ENCODE measurements around the gene CDHR3. TPM values are rescaled to one million over a fixed set of nuclear protein-coding genes. Genes with fewer than 3 reads are reported as not detected.

The CDHR3 gene
- total and polyA plus RNA-seq, 2 of the 8 experiments (the other 6 are each of a cell fraction or from before 2014, with no cell fraction given): 6.4 to 6.8 TPM

GRCh38 chr7:106059556-106059955 lies 96.5 kb downstream of the CDHR3 start:
- Histone ChIP-seq H3K27me3 (replicated peaks in 1 of 4; ENCODE audit: control insufficient read depth in 3 of 4, extremely low read depth in 1 of 4, insufficient read depth in 3 of 4, low read length in 3 of 4) (no peaks in the 10 kb centered on the region), H2BK20ac (ENCODE audit: low read length) (no peak overlapping the region), H4K91ac (replicated peaks; ENCODE audit: insufficient read length, low read length) (no peak overlapping the region), H4K8ac (ENCODE audit: extremely low read depth, insufficient read depth, low read length) (no peak overlapping the region), H2BK12ac (ENCODE audit: low read depth, low read length) (no peak overlapping the region), H3K9ac (replicated peaks in 1 of 4; ENCODE audit: extremely low read depth in 1 of 4, low read depth in 3 of 4, low read length in 3 of 4) (no peak overlapping the region), H3K23me2 (ENCODE audit: low read depth, low read length) (no peaks in the 10 kb centered on the region), H3K4me2 (ENCODE audit: insufficient read depth in 1 of 2, low read depth in 2 of 2, low read length in 2 of 2) (no peak overlapping the region), H3K79me1 (ENCODE audit: low read depth, low read length) (no peaks in the 10 kb centered on the region), H3K4ac (replicated peaks; ENCODE audit: insufficient read length, low read depth, low read length) (no peak overlapping the region), H3K14ac (ENCODE audit: insufficient read length) (no peak overlapping the region), H2BK120ac (replicated peaks; ENCODE audit: low read depth, low read length) (no peak overlapping the region), H3K79me2 (ENCODE audit: control insufficient read depth in 1 of 2, insufficient read depth in 2 of 2, low read length in 2 of 2) (no peaks in the 10 kb centered on the region), H3K36me3 (ENCODE audit: control insufficient read depth in 2 of 4, insufficient read depth in 4 of 4, low read length in 3 of 4) (no peaks in the 10 kb centered on the region), H3K56ac (replicated peaks; ENCODE audit: insufficient read length, low read depth, low read length) (no peak overlapping the region), H3K23ac (ENCODE audit: insufficient read length) (no peak overlapping the region), H2AK5ac (ENCODE audit: low read depth, low read length) (no peak overlapping the region), H4K5ac (ENCODE audit: insufficient read length, low read depth, low read length) (no peak overlapping the region), H2BK15ac (ENCODE audit: low read length) (no peak overlapping the region), H2BK5ac (ENCODE audit: low read depth, low read length) (no peak overlapping the region), H3K18ac (ENCODE audit: extremely low read depth, low read length) (no peak overlapping the region), H2AFZ (ENCODE audit: low read length) (no peak overlapping the region), H3K4me1 (replicated peaks in 1 of 4; ENCODE audit: control insufficient read depth in 3 of 4, insufficient read depth in 4 of 4, low read length in 3 of 4) (peaks cover 0 to 3% (median 2%) of the 10 kb centered on the region in 4 experiments; a peak in 3 of 7 replicates), H4K20me1 (replicated peaks in 1 of 2; ENCODE audit: control insufficient read depth in 1 of 2, insufficient read depth in 2 of 2, low read length in 2 of 2) (no peaks in the 10 kb centered on the region), H3K4me3 (ENCODE audit: extremely low read depth in 1 of 4, insufficient read depth in 2 of 4, low read depth in 3 of 4, low read length in 4 of 4) (no peak overlapping the region), H3K9me3 (ENCODE audit: insufficient read depth in 2 of 2, low read depth in 1 of 2, low read length in 1 of 2) (peaks cover 4 to 5% of the 10 kb centered on the region in 2 experiments; a peak in 2 of 4 replicates), H3K27ac (ENCODE audit: low read depth, low read length) (no peak overlapping the region)
- DNase-seq (ENCODE audit: low read depth in 1 of 2, low spot score in 2 of 2): no peak
- 94% methylated on average over 2 of the region's 2 CpGs; no CpG with 5 or more reads in 1 of the 2 experiments for WGBS, 2 experiments (ENCODE audit: extremely low coverage in 1 of 2, insufficient coverage in 1 of 2, insufficient read length in 1 of 2, insufficient replicate concordance in 2 of 2, low coverage in 1 of 2, low lambda C conversion rate in 2 of 2, missing lambda C conversion rate in 1 of 2)
- no peak for FAIRE-seq
- ChIA-PET POLR2A (ENCODE audit: partially characterized antibody) (no interaction called here), CTCF (ENCODE audit: partially characterized antibody) (interaction anchor here (1.6 to 13.0 kb wide), 10 partner anchors 12 to 108 kb away, joined by 3 to 154 read pairs (median 18); no protein-coding TSS in a partner anchor)
- TF ChIP-seq KDM1A (IDR thresholded peaks at IDR 0.05; ENCODE audit: borderline replicate concordance, low read length): no peak
